ENCODE measurements around the gene PSTK.
A peak's percentile ranks its signal among the peaks of the same experiment; 100 is the strongest.

Gene PSTK

GRCh38 chr10:122992031-122992585, 11.9 kb downstream of the PSTK start:
- no peak for DNase-seq (ENCODE audit: low spot score)

- DNase-seq (ENCODE audit: low spot score) = no peak
Measured at GRCh38 chr10:122993797-122994336, 13.7 kb downstream of the PSTK start.

- no peak for DNase-seq (ENCODE audit: low spot score)
Measured at GRCh38 chr10:122995936-122996335, 15.7 kb downstream of the PSTK start.

DNA sequence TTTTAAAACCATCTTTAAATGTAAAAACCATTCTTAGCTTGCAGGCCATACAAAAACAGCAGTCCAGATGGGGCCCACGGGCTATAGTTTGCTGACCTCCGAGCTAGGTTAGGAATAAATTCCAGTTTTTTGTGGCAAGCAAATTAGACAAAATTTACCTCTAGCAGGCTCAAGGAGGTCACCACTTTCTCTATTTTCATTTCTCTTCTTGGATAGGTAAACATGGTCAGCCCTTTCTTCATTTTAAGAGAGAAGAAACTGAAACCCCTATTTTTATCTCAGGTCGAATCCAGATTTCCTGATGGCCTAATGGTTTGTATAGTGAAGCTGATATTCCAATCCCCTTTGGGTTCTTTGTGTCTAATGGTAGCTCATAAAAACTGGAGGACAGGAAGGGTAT, 17.7 kb downstream of the PSTK start:
- no peak for DNase-seq (ENCODE audit: low spot score)

DNA sequence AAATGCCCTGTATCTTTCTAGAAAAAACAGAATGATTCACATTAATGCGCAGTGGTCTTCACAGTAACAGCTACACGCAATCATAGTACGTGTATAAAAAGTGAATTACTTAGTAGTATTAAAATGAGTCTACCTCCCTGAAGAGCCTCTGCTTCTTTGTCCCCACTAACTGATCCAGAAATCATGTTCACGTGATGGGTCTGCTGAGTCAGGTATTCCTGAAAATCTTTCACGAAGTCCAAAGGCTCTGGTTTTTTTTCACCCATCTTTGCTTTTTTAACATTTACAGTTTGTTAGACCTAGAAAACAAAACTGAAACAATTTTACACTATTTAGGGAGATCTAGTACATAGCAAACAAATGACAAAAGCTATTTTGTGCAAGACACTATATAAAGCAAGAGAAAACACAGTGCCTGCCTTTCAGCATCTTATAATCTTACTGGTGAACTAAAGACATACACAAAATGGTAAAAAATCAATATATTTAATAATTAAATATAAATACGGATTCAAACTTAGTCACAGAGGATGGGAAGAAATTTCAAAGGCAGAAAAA, 18.2 kb downstream of the PSTK start:
- no peak for DNase-seq (ENCODE audit: low spot score)

- DNase-seq (ENCODE audit: low spot score) = no peak
Measured at GRCh38 chr10:122998934-122999333, 18.7 kb downstream of the PSTK start.

GRCh38 chr10:122999347-122999746, 19.1 kb downstream of the PSTK start:
- no peak for DNase-seq (ENCODE audit: low spot score)

- no peak for DNase-seq (ENCODE audit: low spot score)
Measured at GRCh38 chr10:123000155-123000554, 20.0 kb downstream of the PSTK start.

DNA sequence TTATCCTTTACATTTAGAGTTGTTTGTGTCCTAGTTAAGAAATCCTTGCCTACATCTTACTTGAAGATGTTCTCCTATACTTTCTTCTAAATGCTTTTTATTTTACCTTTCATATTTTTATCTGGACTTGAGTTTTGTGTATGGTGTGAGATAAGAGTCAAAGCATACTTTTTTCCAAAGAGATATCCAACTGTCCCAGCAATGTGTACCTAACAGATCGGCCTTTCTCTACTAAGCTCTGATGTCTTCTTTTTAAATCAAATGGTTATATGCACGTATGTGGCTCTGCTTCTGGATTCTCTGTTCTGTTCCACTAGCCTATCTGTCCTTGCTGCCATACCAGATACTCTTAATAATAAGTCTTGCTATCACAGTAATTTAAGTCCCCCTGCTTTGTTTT, 21.2 kb downstream of the PSTK start:
- no peak for DNase-seq (ENCODE audit: low spot score)

- no peak for DNase-seq (ENCODE audit: low spot score)
Measured at GRCh38 chr10:123004298-123004697, 24.1 kb downstream of the PSTK start.

- DNase-seq (ENCODE audit: low spot score) = peak; percentile 76
Measured at GRCh38 chr10:123007558-123008354, 27.6 kb downstream of the PSTK start.

- DNase-seq (ENCODE audit: low spot score) = peak; percentile 98
Measured at GRCh38 chr10:123008355-123009104, 28.3 kb downstream of the PSTK start, which contains the start of the genes ACADSB and IKZF5. Gene ACADSB, plus strand, starts transcription at chr10:123009006. Its CDS starts 24 bp downstream, at chr10:123009030. Gene IKZF5, minus strand, starts transcription at chr10:123008795. Its CDS starts 10,170 bp downstream, at chr10:122998625.

DNA sequence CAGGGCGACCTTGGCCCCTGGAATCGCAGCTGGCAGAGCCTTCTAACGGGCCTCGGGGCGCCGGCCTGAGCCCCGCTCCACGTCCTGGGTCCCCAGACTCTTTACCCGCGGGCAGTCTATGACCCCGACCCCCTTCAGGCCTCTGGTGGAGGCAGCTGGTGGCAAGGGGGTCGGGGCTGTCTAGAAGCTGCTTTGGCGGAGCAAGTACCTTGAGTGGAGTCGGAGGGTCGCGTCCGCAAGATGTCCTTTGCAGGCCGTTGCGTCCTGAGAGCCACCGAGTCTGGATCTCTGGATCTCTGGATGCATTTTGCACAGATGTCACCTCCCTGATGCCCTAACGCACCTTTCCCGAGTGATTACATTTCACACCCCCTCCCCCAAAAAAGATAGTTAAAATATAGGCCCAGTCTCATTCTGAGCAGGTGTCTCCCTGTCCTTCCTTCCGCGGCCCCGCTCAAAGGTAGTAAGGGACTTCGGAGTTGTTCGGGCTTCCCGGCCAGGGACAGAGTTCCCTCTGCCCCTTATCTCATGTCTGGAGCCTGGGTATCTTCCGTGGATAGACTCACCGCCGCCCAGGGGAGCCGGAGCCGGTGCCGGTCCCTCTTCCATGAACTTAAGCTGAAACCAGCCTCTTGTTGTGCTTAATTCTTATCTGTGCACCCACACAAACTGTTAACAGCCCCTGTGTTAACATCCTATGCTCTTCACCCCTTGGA, 29.1 kb downstream of the PSTK start:
- DNase-seq (ENCODE audit: low spot score) = peak; percentile 45

GRCh38 chr10:123011987-123012386, 31.8 kb downstream of the PSTK start:
- no peak for DNase-seq (ENCODE audit: low spot score)

- no peak for DNase-seq (ENCODE audit: low spot score)
Measured at GRCh38 chr10:123013456-123014419, 33.5 kb downstream of the PSTK start.

- DNase-seq (ENCODE audit: low spot score) = no peak
Measured at GRCh38 chr10:123014772-123015171, 34.6 kb downstream of the PSTK start.

- no peak for DNase-seq (ENCODE audit: low spot score)
Measured at GRCh38 chr10:123016228-123016627, 36.0 kb downstream of the PSTK start.

- no peak for DNase-seq (ENCODE audit: low spot score)
Measured at GRCh38 chr10:123017421-123018165, 37.4 kb downstream of the PSTK start.

DNA sequence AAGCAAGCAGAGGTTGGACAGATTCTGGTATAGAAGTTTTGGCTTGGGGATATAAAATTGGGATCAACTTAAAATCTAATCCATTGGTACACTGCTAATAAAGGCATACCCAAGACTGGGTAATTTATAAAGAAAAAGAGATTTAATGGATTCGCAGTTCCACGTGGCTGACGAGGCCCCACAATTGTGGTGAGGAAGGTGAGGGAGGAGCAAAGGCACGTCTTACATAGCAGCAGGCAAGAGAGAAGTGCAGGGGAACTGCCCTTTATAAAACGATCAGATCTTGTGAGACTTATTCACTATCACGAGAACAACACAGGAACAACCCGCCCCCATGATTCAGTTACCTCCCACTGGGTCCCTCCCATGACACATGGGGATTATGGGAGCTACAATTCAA, 38.3 kb downstream of the PSTK start:
- no peak for DNase-seq (ENCODE audit: low spot score)

- no peak for DNase-seq (ENCODE audit: low spot score)
Measured at GRCh38 chr10:123019264-123019663, 39.1 kb downstream of the PSTK start.
